SJSA1 (cell line): Measurements from ENCODE around the gene ACSF3. TPM values are rescaled to one million over a fixed set of nuclear protein-coding genes. Genes with fewer than 3 reads are reported as not detected.
"Not testable (repeated sequence)": the region's sequence is repeated elsewhere in the genome, so short reads cannot be mapped to it uniquely, and the experiment has no call there.

Experiments
- DNase-seq, 2 experiments: peaks; one replicate each; pipeline ENCODE4 v3.0.0-alpha.2; 2015 to 2020; ENCODE audit warnings: low spot score in 2 of 2, low read depth in 1 of 2
- H3K27ac ChIP-seq: fragments of 250-450 bp; sonication (Bioruptor Pico); 2 replicates; pipeline ENCODE4 v1.5.1; 2020; ENCODE audit warnings: mild to moderate bottlenecking, moderate library complexity
- H3K27me3 ChIP-seq: fragments of 250-450 bp; sonication (Bioruptor Pico); replicated peaks from 2 replicates; pipeline ENCODE4 v1.5.1; 2020; ENCODE audit warnings: mild to moderate bottlenecking, moderate library complexity
- H3K36me3 ChIP-seq: fragments of 250-450 bp; sonication (Bioruptor Pico); 2 replicates; pipeline ENCODE4 v1.5.1; 2020; ENCODE audit warnings: mild to moderate bottlenecking
- H3K4me1 ChIP-seq: fragments of 250-450 bp; sonication (Bioruptor Pico); replicated peaks from 2 replicates; pipeline ENCODE4 v1.6.1; 2021; ENCODE audit warnings: mild to moderate bottlenecking
- H3K4me3 ChIP-seq: fragments of 250-450 bp; sonication (Bioruptor Pico); 2 replicates; pipeline ENCODE4 v1.5.1; 2020; ENCODE audit warnings: mild to moderate bottlenecking
- H3K9me3 ChIP-seq: fragments of 250-450 bp; sonication (Bioruptor Pico); replicated peaks from 2 replicates; pipeline ENCODE4 v1.5.1; 2020; ENCODE audit warnings: mild to moderate bottlenecking
- total RNA-seq: library from RNA; depleted of rRNA; stranded (reverse); fragments of >200 nt; shearing (Covaris generic); gene quantifications from 2 replicates; pipeline ENCODE4 v1.2.3, GENCODE V29; 2014

ACSF3 gene
- total RNA-seq, 1 experiment from 2014 or later = 31.7 TPM

DNA sequence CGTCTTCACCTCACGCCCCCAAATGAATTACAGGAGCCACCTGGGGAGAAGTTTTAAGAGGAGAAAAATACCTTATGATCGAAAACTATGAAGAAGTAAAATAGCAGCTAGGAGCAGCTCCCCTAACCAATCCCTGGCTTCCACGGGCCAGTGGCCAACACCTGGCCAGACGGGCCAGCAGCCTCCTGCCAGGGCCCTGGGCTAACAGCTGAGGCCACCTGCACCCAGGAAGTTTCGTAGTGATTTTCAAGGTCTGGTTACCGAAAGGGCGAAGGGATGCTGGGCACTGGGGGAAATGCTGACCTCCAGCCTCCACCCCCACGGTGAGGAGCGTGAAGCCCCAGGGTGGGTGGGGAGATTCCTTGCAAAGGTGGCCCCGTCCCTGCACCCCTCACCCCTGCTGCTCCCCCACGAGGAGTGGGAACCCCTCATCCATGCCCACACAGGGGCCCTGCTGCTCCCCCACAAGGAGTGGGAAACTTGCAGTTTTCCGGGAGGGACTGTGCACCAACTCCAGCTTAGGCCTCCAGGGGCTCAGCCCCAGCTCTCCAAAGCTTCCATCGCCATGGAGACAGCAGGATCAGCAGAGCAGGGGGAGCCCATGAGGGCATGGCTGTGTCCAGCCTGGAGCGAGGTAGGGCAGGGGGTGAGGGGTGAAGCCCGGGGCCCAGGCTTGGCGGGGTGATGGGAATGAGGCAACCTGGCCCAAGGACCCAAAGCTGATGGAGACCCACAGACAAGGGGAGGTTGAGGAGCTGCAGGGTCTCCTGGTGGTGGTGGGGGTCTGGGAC lies 31.9 kb upstream of the ACSF3 start:
- no peaks in the 10 kb centered on the region for H3K4me1 ChIP-seq
- no peak for DNase-seq

GRCh38 chr16:89062389-89063345 lies 31.0 kb upstream of the ACSF3 start:
- Histone ChIP-seq H3K4me1 (no peaks in the 10 kb centered on the region), H3K36me3 (no peaks in the 10 kb centered on the region), H3K4me3 (no peak overlapping the region), H3K27ac (no peak overlapping the region), H3K27me3 (peaks cover 47% of the 10 kb centered on the region), H3K9me3 (no peaks in the 10 kb centered on the region)
- no peak for DNase-seq

More for the DNA sequence above, 31.9 kb upstream of the ACSF3 start:
- Histone ChIP-seq H3K27ac (no peak overlapping the region), H3K27me3 (peaks cover 46% of the 10 kb centered on the region), H3K4me3 (no peak overlapping the region), H3K9me3 (no peaks in the 10 kb centered on the region), H3K36me3 (no peaks in the 10 kb centered on the region)

DNA sequence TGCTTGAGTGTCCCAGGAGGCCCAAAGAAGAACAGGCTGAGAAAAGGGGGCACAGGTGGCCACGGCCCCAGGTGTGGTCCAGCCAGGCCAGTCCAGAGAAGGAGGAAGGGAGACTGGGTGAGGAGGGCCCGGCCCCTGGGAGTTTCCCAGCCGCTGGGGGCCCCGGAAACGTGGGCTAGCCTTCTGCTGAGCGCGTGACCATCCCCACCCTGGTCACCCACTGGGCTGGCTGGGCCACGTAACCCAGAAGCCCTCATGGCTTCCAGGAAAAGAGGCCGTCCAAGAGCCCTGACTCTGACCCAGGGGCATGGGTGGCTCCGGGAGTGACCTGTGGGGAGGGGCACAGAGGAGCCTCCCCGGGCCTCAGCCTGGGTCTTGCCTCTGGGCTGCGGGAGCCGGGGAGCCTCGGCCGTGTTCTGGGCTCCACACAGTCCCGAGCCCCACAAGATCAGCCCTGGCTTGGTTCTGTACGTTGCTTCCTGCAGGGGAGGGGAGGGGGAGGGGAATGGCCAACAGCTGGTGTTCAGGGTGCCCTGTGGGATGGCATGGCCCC lies 29.8 kb upstream of the ACSF3 start:
- Histone ChIP-seq H3K27ac (no peak overlapping the region), H3K4me3 (no peak overlapping the region)
- DNase-seq = no peak

DNA sequence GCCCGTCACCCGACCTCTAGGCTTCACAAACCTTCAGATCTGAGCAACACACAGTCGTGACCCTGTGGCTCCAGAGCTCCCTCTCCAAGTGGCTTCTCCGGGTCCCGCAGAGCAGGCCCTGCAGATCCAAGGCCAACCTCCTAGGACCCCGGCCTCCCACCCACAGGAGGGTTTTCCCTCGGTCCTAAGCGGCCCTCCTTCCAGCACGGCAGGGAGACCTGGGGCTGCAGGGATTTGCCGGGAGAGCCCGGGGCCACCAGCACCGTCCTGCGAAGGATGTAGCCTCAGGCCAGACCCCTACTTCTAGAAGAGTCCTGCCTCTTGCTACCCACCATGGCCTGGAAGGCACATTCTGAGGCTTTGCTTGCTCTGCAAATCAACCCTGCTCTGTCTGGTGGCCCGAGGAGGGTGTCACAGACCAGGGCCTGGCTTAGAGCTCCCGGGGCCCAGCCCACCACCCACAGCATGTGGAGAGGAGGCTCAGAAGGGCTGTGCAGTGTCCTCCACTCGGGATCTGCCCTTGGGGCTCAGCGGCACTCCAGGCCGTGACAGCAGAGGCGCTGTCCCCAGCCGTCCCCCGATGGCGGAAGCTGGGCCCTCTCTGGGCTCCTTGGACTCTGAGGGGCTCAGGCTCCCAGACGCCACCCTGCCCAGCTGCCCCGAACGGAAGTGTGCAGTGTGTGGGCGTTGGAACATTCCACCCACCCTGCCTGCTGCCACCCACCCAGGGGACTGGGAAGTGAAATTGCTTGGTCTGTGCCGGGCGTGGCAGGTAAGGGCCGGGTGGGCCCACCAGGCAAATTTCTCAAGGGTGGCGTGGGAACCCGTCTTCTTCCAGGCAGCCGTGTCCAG lies 28.8 kb upstream of the ACSF3 start:
- Histone ChIP-seq H3K9me3 (no peaks in the 10 kb centered on the region), H3K27ac (no peak overlapping the region), H3K27me3 (peaks cover 40% of the 10 kb centered on the region), H3K4me1 (no peaks in the 10 kb centered on the region), H3K4me3 (no peak overlapping the region), H3K36me3 (no peaks in the 10 kb centered on the region)
- DNase-seq = no peak

More for the DNA sequence above, 29.8 kb upstream of the ACSF3 start:
- Histone ChIP-seq H3K36me3 (no peaks in the 10 kb centered on the region), H3K27me3 (peaks cover 47% of the 10 kb centered on the region), H3K9me3 (no peaks in the 10 kb centered on the region), H3K4me1 (no peaks in the 10 kb centered on the region)

GRCh38 chr16:89065458-89065822 lies 28.2 kb upstream of the ACSF3 start:
- H3K36me3 ChIP-seq = no peaks in the 10 kb centered on the region
- H3K4me3 ChIP-seq = no peak overlapping the region
- no peaks in the 10 kb centered on the region for H3K4me1 ChIP-seq
- DNase-seq = no peak
- H3K27me3 ChIP-seq = peaks cover 39% of the 10 kb centered on the region
- no peaks in the 10 kb centered on the region for H3K9me3 ChIP-seq
- H3K27ac ChIP-seq = no peak overlapping the region

DNA sequence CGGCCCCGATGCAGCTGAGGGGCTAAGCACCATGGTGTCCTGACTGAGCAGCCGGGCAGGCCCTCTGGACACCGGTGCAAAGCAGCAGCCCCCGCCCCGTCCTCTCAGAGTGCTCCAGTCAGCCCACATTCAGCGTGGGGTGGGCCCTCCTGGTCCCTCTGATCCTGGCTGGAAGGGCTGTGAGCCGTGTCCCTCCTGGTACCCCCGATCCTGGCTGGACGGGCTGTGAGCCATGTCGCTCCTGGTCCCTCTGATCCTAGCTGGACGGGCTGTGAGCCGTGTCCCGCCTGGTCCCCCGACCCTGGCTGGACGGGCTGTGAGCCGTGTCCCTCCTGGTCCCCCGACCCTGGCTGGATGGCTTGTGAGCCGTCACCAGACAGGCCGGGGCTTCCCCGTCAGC lies 26.9 kb upstream of the ACSF3 start:
- Histone ChIP-seq H3K4me3 (no peak overlapping the region), H3K9me3 (no peaks in the 10 kb centered on the region), H3K27me3 (peaks cover 32% of the 10 kb centered on the region), H3K36me3 (no peaks in the 10 kb centered on the region), H3K4me1 (no peaks in the 10 kb centered on the region), H3K27ac (no peak overlapping the region)
- no peak for DNase-seq

DNA sequence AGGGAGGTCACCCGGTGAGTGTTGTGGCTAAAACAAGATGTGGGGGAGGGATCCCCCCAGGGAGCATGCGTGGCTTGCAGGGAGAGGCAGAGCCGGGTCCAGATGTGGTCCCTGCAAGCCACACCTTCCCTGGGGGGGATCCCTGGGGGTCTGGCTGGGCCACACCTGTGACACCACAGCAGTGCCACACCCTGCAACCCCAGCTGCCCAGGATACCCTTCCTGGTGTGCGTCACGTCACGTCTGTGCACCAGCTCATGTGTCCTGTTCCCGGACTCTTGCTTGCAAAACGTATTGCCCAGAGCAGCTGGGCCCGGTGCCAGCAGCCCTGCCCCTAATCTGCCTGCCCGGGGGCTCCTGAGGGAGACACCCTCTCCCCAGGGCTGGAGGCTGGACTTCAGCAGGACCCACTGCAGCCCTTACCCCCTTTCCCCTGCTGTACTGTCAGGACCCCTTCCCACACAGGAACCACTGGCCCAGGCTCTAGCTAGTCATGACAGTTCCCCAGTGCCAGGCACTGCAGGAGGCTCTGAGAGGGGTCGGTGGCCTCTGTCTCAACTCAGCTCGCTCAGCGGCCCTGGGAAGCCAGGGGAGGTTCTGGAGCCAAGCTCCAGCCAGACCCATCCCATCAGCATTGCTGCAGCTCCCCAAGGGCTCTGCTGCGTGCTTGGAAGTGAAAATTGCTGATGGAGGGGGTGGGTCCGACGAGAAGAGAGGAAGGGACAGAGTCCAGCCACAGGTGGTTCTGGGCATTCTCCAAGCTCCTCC lies 25.8 kb upstream of the ACSF3 start:
- Histone ChIP-seq H3K9me3 (no peaks in the 10 kb centered on the region), H3K4me1 (no peaks in the 10 kb centered on the region), H3K4me3 (no peak overlapping the region), H3K27ac (no peak overlapping the region), H3K36me3 (no peaks in the 10 kb centered on the region), H3K27me3 (peaks cover 30% of the 10 kb centered on the region)
- no peak for DNase-seq

GRCh38 chr16:89068814-89069616 lies 24.6 kb upstream of the ACSF3 start:
- not testable (repeated sequence) for H3K27ac ChIP-seq

DNA sequence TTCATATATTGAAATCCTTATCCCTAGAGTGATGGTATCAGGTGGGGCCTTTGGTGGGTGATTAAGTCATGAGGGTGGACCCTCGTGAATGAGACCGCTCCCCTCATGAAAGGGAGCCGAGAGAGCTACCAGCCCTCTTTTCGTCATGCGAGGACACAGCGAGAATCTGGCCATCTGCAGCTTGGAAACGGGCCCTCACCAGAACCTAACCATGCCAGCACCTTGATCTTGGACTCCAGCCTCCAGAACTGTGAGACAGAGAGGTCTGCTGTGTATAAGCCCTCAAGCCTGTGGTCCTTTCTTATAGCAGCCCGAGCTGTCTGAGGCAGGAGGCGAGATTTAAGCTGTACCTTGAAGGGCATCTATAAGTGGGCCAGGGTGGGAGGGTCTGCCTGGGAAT lies 23.7 kb upstream of the ACSF3 start:
- H3K27me3 ChIP-seq = peaks cover 30% of the 10 kb centered on the region
- no peak for DNase-seq
- H3K36me3 ChIP-seq = no peaks in the 10 kb centered on the region
- no peak overlapping the region for H3K27ac ChIP-seq
- no peaks in the 10 kb centered on the region for H3K9me3 ChIP-seq
- H3K4me1 ChIP-seq = no peaks in the 10 kb centered on the region
- no peak overlapping the region for H3K4me3 ChIP-seq

More at GRCh38 chr16:89068814-89069616, 24.6 kb upstream of the ACSF3 start:
- H3K36me3 ChIP-seq, H3K4me1 ChIP-seq, H3K9me3 ChIP-seq, H3K4me3 ChIP-seq, DNase-seq: not testable (repeated sequence)
- H3K27me3 ChIP-seq = peaks cover 30% of the 10 kb centered on the region

- no peak overlapping the region for H3K4me3 ChIP-seq
- H3K27me3 ChIP-seq = peaks cover 27% of the 10 kb centered on the region
- peaks cover 3% of the 10 kb centered on the region; the same call in 1 of the 2 replicates for H3K9me3 ChIP-seq
- H3K4me1 ChIP-seq = no peaks in the 10 kb centered on the region
- H3K27ac ChIP-seq = no peak overlapping the region
- no peaks in the 10 kb centered on the region for H3K36me3 ChIP-seq
- DNase-seq = no peak
Measured at GRCh38 chr16:89070590-89070989, 23.1 kb upstream of the ACSF3 start.

DNA sequence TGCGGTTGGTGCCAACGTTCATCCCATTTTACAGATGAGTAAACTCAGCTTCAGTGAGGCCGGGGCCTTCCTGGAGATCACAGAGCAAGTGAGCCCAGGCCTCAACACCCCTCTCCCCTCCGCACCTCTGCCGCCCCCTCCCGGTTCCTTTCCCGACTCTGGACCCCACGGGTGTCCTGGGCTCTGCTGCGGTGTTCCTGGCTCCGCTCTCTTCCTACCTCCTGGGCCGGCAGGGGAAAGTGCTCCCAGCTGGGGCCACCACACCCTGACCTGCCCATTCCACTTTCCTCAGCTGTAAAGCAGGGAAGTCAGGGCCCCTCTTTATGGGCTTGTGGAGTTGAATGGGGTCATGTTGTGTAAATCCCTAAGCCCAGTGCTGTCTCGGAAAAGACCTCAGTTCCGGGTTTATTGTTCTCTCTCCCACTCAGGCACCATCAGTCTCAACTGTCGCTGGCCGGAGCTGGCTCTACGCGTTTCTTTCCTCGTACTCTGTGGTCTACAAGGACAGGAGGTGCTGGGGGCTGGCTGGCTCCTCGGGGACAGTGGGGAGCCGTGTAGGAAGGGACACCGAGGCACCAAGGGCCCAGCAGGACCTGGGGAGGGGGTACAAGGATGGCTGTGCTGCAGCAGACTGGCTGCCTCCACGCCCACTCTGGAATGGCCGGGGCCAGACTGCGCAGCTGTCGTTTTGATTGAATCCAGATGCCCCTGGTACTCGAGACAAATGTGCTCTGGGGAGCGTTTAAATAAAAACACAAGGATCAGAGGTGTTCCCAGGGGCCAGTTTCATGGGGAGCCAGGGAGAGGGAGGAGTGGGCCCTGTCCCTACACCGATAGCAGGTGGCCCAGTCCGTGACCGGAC lies 21.7 kb upstream of the ACSF3 start:
- Histone ChIP-seq H3K9me3 (peaks cover 10% of the 10 kb centered on the region), H3K4me1 (no peaks in the 10 kb centered on the region), H3K27ac (no peak overlapping the region), H3K27me3 (peaks cover 14% of the 10 kb centered on the region; the same call in 1 of the 2 replicates), H3K4me3 (no peak overlapping the region), H3K36me3 (no peaks in the 10 kb centered on the region)
- DNase-seq = no peak
